ENCODE data around the gene MYO1D.
"Not testable (repeated sequence)": the region's sequence is repeated elsewhere in the genome, so short reads cannot be mapped to it uniquely, and the experiment has no call there.

The MYO1D gene

GRCh38 chr17:32564325-32564724, 312.6 kb downstream of the MYO1D start:
- no peak for DNase-seq

DNA sequence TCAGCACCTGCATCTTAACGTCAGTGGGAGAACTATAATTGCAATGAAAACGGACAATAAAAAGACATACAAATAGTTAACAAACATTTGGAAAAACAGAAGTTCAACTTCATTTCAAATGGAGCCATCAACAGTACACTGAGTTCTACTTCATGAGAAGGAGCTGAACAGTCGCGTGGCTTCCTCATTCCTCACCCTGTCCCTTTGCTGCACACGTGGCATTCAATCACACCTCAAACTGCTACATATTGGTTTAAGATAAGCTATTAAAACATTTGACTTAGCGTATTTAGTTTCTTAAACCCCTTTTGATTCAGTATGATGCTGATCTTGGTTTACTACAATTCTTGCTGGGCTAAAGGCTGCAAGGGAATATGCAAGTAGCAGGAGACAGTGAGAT, 313.3 kb downstream of the MYO1D start:
- DNase-seq = no peak

GRCh38 chr17:32558997-32559650, 317.8 kb downstream of the MYO1D start:
- DNase-seq = no peak

DNA sequence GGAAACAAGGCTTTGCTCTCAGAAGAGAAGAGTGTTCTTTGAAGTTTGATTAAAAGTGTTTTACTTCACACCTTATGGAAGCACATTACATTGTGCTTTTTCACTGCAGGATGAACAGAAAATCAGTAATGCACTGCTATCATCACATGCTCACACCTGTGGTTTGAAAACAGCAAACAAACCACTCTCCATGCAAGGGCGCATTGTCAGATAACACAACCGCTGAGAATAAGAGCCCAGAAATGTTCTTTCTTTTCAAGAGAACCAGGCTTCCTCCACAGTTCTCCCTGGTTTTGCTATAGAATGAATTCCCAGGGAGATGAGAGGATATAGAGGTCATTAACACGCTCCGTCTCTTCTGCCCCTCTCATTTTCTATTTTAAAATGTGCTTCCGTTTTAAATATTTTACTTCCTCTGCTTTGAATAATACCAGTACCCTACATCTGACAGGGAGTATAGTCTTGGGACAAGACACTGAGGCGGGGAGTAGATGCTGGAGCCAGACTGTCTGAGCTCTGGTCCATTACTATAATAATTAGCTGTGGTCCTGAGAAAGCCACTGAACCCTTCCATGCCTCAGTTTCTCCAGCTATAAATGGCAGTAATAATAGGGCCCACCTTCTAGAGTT, 318.5 kb downstream of the MYO1D start:
- DNase-seq = no peak

GRCh38 chr17:32555611-32556310, 321.2 kb downstream of the MYO1D start:
- no peak for DNase-seq

DNA sequence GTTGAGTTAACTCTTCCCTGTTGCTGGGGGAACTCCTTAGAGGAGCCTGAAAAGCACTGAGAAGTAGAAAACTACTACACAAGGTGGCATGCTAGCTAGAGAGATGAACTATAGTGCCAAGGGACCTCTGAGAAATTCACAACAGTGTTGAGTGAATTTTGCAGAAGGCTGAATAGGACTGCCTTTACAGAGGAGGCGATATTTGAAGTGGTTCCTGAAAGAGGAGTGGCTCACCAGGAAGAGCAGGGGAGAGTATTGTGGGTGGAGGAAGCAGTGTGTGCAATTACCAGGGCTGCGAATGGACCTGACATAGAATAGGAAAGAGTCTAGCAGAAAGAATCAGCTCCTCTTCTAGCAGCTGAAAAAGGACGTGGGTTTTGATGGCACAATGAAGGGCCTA, 323.8 kb downstream of the MYO1D start:
- no peak for DNase-seq

DNA sequence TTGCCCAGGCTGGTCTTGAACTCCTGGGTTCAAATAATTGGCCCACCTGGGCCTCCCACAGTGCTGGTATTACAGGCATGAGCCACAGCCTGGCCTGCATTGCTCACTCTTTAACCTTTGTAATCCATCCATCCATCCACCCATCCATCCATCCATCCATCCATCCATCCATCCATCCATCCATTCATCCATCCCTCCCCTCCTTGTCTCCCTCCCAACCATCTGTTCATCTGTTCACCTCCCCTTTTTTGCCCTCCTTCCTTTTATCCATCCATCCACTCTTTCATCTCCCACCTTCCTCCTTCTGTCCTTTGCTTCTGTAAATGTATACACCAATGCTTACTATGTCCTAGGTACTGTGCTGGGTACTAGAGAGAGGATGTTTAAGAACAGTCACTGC, 324.6 kb downstream of the MYO1D start:
- no peak for DNase-seq

- DNase-seq = no peak
Measured at GRCh38 chr17:32551186-32551955, 325.6 kb downstream of the MYO1D start.

- DNase-seq = no peak
Measured at GRCh38 chr17:32549559-32549958, 327.4 kb downstream of the MYO1D start.

- no peak for DNase-seq
Measured at GRCh38 chr17:32546031-32546444, 330.9 kb downstream of the MYO1D start.

DNA sequence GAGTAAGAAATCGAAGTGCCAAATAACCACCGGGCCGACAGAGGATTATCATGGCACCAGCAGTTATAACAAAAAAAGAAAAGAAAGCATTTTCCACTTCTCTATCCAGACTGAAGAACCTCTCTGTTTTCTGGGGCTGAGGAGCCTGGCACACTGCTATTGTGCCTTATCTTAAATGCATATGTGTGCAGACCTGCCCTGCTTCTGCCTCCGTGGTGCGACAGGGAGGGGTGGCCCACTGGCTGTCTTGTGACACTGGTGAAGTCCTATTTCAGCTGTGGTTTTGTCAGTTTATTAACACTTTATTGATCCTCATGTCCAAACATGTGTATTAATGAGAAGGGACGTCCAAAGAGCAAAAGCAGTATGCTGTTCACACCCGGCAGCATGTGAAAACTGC, 334.7 kb downstream of the MYO1D start:
- DNase-seq = no peak

GRCh38 chr17:32541640-32542039, 335.3 kb downstream of the MYO1D start:
- no peak for DNase-seq

GRCh38 chr17:32536736-32537643, 339.9 kb downstream of the MYO1D start:
- DNase-seq = no peak

GRCh38 chr17:32533296-32533695, 343.6 kb downstream of the MYO1D start:
- DNase-seq = no peak

DNA sequence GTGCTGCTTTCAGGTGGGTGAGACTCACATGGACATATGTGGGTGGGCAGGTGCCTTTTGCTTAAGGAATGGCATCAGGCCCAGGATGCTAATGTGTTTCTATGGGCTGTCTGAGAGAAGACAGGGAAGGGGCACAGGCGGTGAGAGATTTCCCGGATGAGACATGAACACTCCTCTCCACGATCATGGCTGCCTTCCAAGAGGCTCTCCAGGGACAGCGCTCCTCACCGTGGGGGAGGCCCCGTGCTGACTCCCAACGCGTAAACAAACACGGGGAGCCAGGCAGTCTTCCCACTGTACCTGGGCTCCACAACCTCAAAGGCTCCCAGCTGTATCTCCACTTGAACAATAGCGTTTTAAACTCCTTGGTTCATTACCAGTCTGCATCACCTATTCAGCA, 347.3 kb downstream of the MYO1D start:
- no peak for DNase-seq

- DNase-seq = no peak
Measured at GRCh38 chr17:32528825-32529224, 348.1 kb downstream of the MYO1D start.

DNA sequence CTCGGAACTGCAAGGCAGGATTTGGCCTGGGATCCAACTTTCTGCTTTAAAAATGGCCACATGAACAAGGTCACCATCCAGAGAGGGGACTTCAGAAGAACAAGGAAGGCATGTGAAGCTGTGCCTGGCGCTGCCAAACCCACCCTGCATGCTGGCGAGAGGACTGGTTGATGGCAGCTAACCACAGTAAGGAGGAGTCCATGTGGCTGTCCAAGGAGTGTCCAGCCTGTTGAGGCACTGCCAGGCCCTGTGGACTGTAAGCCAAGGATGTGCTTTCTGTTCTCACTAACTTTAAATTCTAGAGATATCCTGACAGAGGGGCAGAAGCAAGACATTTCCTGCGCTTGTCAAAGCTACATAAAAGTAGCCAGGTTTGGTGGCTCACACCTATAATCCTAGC, 349.8 kb downstream of the MYO1D start:
- DNase-seq = no peak

DNA sequence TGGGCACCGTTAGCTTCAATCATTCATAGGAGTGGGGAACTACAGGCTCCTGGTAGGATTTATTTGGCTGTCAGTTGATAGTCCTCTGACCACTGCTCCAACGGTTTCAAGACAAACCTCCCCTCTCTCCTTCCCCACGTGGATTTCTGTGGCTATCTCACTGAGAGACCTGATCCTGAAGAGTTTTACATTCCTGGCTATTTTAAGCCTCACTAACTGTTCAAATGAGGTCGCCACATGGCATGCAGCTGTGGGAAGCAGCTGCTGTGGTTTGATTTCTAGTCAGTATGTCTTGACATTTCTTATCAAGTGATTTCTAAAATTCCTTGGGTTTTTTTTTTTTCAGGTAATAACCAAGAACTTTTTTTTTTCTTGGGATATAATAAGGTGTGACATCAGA, 351.8 kb downstream of the MYO1D start:
- DNase-seq = no peak

- not testable (repeated sequence) for DNase-seq
Measured at GRCh38 chr17:32524553-32524880, 352.4 kb downstream of the MYO1D start.

DNA sequence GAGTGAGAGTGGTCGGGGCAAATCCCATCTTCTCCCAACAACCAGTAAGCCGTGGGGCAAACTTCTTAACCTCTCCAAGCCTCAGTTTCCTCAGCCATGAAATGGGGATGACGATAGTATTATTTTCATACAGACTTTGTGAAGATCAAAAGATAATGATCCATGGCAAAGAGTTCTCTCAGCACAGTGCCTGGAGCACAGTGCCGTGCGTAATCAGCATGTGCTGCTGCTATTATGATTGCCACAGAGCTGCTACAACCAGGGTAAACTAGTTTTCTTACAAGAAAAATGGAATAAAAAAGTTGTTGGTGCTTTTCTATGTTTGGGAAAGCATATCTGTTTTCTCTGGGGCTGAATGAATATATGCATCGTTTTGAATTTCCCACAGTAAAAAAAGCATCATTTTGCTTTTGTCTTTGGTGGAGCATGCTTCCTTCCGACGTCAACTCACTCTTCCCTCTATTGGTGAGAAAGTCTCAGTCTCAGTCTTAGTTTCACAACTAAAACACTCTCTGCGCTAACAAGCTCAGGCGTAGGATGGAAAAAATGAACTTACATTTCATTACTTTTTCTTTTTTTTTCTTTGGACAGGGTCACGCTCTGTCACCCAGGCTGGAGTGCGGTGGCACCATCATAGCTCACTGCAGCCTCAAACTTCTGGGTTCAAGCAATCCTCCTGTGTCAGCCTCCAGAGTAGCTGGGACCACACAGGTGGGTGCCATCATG, 352.9 kb downstream of the MYO1D start:
- DNase-seq = no peak

- DNase-seq = no peak
Measured at GRCh38 chr17:32523017-32523680, 353.8 kb downstream of the MYO1D start.
